ENCODE data around the gene CNTN2. TPM values are rescaled to one million over a fixed set of nuclear protein-coding genes. Genes with fewer than 3 reads are reported as not detected.
A peak's percentile ranks its signal among the peaks of the same experiment; 100 is the strongest.

CNTN2 gene
- total and polyA plus RNA-seq, 2 experiments from 2014 or later = 1.3 to 2.2 TPM

GRCh38 chr1:205061665-205062069 lies 18.7 kb downstream of the CNTN2 start:
- TF ChIP-seq ETS1 (IDR thresholded peaks at IDR 0.05) = no peak
- TF ChIP-seq CTCF (conservative IDR thresholded peaks at IDR 0.05; ENCODE audit: low read depth in 2 of 2) = peak; percentile 93 to 96
- Mint-ChIP-seq H3K27ac (0 out of 2 replicates have a peak overlapping the region, but pooled peaks have one; percentile 78), H3K9me3 (no peaks in the 10 kb centered on the region), H3K4me1 (peaks cover 14% of the 10 kb centered on the region), H3K27me3 (ENCODE audit: insufficient read depth, low read depth, poor library complexity) (peaks cover 13% of the 10 kb centered on the region), H3K4me3 (no peak overlapping the region), H3K36me3 (ENCODE audit: low read depth) (no peaks in the 10 kb centered on the region)
- peak; percentile 97 for DNase-seq (ENCODE audit: low spot score)
- Histone ChIP-seq H3K4me3 (no peak overlapping the region), H3K27me3 (ENCODE audit: insufficient read depth) (no peaks in the 10 kb centered on the region), H2AFZ (peak overlapping the region; percentile 60), H3K4me2 (0 out of 2 replicates have a peak overlapping the region, but pooled peaks have one; percentile 11), H3K9me2 (ENCODE audit: insufficient read depth) (no peaks in the 10 kb centered on the region), H3K36me3 (ENCODE audit: insufficient read depth) (no peaks in the 10 kb centered on the region), H4K20me1 (replicated peaks; ENCODE audit: insufficient read depth) (no peaks in the 10 kb centered on the region), H3K79me2 (replicated peaks; ENCODE audit: insufficient read depth) (no peaks in the 10 kb centered on the region), H3K27ac (ENCODE audit: low read depth) (no peak overlapping the region), H3F3A (replicated peaks; ENCODE audit: low read depth) (no peaks in the 10 kb centered on the region), H3K4me1 (ENCODE audit: insufficient read depth) (no peaks in the 10 kb centered on the region)
- peak; percentile 88 for ATAC-seq

- no peaks in the 10 kb centered on the region for H4K20me1 ChIP-seq (replicated peaks; ENCODE audit: insufficient read depth)
- no peaks in the 10 kb centered on the region for H3K9me2 ChIP-seq (ENCODE audit: insufficient read depth)
- no peak for ATAC-seq
- H3K36me3 Mint-ChIP-seq (ENCODE audit: low read depth) = no peaks in the 10 kb centered on the region
- H3F3A ChIP-seq (replicated peaks; ENCODE audit: low read depth) = no peaks in the 10 kb centered on the region
- no peak overlapping the region for H2AFZ ChIP-seq
- H3K27ac ChIP-seq (ENCODE audit: low read depth) = no peak overlapping the region
- DNase-seq (ENCODE audit: low spot score) = no peak
- H3K9me3 Mint-ChIP-seq = no peaks in the 10 kb centered on the region
- peaks cover 14% of the 10 kb centered on the region for H3K4me1 Mint-ChIP-seq
- no peaks in the 10 kb centered on the region for H3K79me2 ChIP-seq (replicated peaks; ENCODE audit: insufficient read depth)
- H3K4me2 ChIP-seq = no peak overlapping the region
- H3K36me3 ChIP-seq (ENCODE audit: insufficient read depth) = no peaks in the 10 kb centered on the region
- no peak overlapping the region for H3K4me3 ChIP-seq
- no peak overlapping the region for H3K4me3 Mint-ChIP-seq
- peaks cover 9% of the 10 kb centered on the region for H3K27me3 Mint-ChIP-seq (ENCODE audit: insufficient read depth, low read depth, poor library complexity)
- no peaks in the 10 kb centered on the region for H3K4me1 ChIP-seq (ENCODE audit: insufficient read depth)
- no peak overlapping the region for H3K27ac Mint-ChIP-seq
- no peaks in the 10 kb centered on the region for H3K27me3 ChIP-seq (ENCODE audit: insufficient read depth)
- TF ChIP-seq CREB1 (CRISPR knock-in tag; IDR thresholded peaks at IDR 0.05; ENCODE audit: low read depth) (no peak), JUNB (IDR thresholded peaks at IDR 0.05; ENCODE audit: unreplicated experiment) (no peak), EZH2 (IDR thresholded peaks at IDR 0.05; ENCODE audit: low read depth, unreplicated experiment) (no peak), ETS1 (IDR thresholded peaks at IDR 0.05) (no peak), ZNF331 (CRISPR knock-in tag; IDR thresholded peaks at IDR 0.05; ENCODE audit: low read depth) (no peak), STAT1 (IDR thresholded peaks at IDR 0.05; ENCODE audit: unreplicated experiment) (no peak), ZNF114 (CRISPR knock-in tag; IDR thresholded peaks at IDR 0.05) (no peak), CTCF (conservative IDR thresholded peaks at IDR 0.05; ENCODE audit: low read depth in 2 of 2) (no peak), ZNF462 (CRISPR knock-in tag; IDR thresholded peaks at IDR 0.05) (no peak)
Observed at GRCh38 chr1:205062319-205062718, 19.3 kb downstream of the CNTN2 start.

All from GM23338 (cell line).